HG03575 (cell line): Measurements from ENCODE around the gene IPO8.
"Not testable (repeated sequence)": the region's sequence is repeated elsewhere in the genome, so short reads cannot be mapped to it uniquely, and the experiment has no call there.

Experiments
- ATAC-seq: cut with Tn5 transposase; IDR thresholded peaks from one replicate; pipeline ENCODE4 v1.9.1; 2021; ENCODE audit not compliant: unreplicated experiment, insufficient number of reproducible peaks, low FRiP score; ENCODE audit errors: extremely low read depth

Gene IPO8

GRCh38 chr12:30617346-30618016 lies 78.2 kb downstream of the IPO8 start:
- no peak for ATAC-seq

DNA sequence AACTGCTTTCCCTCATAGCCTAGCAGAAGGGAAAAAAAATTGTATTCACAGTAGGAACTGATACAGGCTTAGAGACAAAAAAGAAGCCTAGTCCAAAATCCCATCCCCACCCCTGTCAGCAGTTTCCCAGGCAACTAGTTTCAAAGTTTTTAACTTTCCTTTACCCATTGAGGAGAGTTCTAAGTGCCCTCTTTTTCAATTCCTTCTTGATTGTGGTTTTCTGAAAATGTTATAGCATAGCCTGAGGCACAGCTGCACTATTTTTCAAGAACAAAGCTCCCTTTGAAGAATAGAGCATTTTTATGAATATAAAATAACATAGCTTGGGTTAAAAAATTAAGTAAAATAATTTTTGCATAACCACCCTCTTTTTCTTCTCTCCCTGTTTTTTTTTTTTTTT lies 81.6 kb downstream of the IPO8 start:
- no peak for ATAC-seq

- no peak for ATAC-seq
These were observed 82.4 kb downstream of the IPO8 start for GRCh38 chr12:30613119-30613830.

DNA sequence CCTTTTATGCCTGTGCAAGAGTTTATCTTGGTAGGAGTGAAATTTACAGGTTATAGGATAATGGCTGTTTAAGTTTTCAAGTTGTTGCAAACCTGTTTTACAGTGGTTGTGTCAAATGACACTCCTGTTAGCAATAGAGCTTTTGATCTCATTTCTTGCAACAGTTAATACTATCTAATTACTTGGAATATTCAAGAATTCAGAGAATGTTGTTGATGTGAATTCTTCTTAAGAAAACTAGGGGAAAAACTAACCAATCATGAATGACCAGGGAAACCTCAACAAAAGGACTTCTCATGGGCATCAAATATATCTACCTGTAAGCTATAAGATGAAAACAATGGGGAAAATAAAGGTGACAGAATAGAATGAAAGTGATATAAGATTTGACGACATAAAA lies 85.0 kb downstream of the IPO8 start:
- no peak for ATAC-seq

DNA sequence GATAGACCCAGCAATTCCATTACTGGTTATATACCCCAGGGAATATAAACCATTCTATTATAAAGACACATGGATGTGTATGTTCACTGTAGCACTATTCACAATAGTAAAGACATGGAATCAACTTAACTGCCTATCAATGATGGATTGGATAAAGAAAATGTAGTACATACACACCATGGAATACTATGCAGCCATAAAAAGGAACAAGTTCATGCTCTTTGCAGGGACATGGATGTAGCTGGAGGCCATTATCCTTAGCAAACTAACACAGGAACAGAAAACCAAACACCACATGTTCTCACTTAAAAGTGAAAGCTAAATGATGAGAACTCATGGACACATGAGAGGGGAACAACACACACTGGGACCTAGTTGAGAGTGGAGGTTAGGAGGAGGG lies 85.8 kb downstream of the IPO8 start:
- ATAC-seq: not testable (repeated sequence)

DNA sequence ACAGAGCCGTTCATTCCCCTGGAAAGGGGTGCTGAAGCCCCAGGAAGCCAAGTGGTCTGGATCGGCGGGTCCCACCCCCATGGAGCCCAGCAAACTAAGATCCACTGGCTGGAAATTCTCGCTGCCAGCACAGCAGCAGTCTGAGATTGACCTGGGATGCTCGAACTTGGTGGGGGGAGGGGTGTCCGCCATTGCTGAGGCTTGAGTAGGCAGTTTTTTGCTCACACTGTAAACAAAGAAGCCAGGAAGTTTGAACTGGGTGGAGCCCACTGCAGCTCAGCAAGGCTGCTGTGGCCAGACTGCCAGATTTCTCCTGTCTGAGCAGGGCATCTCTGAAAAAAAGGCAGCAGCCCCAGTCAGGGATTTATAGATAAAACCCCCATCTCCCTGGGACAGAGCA lies 91.4 kb downstream of the IPO8 start:
- ATAC-seq: not testable (repeated sequence)

DNA sequence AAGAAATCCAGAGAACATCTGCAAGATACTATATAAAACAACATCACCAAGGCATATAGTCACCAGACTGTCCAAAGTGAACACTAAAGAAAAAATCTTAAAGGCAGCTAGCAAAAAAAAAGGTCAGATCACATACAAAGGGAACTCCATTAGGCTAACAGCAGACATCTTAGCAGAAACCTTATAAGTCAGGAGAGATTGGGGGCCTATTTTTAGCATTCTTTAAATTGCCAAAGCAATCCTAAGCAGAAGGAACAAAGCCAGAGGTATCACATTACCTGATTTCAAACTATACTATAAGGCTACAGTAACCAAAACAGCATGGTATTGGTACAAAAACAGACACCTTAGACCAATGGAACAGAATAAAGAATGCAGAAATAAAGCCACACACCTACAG lies 92.5 kb downstream of the IPO8 start:
- ATAC-seq: no peak

GRCh38 chr12:30602678-30603077 lies 93.0 kb downstream of the IPO8 start:
- no peak for ATAC-seq

DNA sequence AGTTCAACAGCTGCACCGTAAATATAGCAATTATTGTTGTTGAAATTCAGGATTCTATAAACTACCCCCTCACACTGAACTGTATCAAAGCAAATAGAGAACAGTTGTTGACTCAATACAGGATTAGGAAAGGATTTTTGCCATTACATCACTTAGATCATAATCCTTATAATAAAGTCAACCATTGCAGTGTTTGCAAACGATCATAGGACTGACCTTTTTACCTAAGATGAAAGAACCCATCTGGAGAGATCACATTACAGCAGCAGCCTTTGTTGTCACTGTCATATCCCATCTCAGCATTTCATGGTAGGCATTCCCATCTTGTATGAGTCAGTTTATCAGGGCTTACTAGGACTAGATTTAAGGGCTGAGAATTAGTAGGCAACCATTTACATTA lies 96.1 kb downstream of the IPO8 start:
- ATAC-seq: no peak

- ATAC-seq: no peak
These were observed 96.8 kb downstream of the IPO8 start for GRCh38 chr12:30598889-30599288.

DNA sequence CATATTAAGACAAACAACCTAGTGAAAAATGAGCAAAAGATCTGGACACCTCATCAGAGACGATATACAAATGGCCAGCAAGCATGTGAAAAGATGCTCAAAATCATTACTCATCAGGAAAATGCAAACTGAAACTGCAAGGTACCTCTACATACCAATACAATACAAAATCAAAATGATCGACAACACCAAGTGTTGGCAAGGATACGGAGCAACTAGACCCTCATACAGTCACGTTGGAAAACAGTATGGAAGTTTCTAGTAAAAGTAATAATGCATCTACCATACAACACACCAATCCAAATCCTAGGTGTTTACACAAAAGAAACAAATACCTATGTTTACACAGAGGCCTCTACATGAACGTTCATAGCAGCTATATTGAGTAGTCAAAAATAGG lies 99.9 kb downstream of the IPO8 start:
- no peak for ATAC-seq

DNA sequence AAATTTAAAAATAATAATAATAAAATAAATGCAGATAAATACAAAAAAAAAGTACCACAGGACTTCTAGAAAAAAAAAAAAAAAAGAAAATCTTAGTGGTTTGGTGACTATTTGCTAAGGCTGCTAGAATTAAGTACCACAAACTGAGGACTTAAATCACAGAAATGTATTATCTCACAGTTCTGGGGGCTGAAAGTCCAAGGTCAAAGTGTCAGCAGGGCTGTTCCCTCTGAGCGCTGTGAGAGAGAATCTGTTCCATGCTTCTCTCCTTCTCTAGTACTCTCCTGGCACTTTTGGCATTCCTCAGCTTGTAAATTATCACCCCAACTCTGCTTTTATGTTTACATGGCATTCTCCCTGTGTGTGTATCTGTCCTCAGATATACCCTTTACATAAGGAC lies 101.2 kb downstream of the IPO8 start:
- ATAC-seq: no peak

DNA sequence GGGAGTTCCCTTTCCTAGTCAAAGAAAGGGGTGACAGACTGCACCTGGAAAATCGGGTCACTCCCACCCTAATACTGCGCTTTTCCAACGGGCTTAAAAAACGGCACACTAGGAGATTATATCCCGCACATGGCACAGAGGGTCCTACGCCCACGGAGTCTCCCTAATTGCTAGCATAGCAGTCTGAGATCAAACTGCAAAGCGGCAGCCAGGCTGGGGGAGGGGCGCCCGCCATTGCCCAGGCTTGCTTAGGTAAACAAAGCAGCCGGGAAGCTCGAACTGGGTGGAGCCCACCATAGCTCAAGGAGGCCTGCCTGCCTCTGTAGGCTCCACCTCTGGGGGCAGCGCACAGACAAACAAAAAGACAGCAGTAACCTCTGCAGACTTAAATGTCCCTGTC lies 107.1 kb downstream of the IPO8 start:
- ATAC-seq: not testable (repeated sequence)

DNA sequence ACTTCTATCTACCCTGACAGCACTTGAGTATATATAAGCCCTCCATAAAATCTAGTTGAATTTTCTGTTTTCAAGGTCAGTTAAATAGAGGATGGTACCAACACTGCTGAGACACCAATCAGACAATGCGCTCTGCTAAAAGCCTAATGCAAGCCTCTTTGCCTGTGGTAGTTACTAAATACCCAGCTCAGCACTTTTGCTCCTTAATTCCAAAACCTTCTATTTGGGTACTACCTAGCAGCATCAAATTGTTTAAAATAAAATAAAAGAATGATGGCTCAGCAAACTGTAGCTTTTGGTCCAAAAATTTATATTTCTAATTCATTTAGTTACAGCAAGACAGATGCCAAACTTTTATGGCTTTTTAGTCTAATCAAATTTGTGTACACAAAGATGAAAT lies 107.9 kb downstream of the IPO8 start:
- no peak for ATAC-seq

- no peak for ATAC-seq
These were observed 109.8 kb downstream of the IPO8 start for GRCh38 chr12:30585877-30586276.

DNA sequence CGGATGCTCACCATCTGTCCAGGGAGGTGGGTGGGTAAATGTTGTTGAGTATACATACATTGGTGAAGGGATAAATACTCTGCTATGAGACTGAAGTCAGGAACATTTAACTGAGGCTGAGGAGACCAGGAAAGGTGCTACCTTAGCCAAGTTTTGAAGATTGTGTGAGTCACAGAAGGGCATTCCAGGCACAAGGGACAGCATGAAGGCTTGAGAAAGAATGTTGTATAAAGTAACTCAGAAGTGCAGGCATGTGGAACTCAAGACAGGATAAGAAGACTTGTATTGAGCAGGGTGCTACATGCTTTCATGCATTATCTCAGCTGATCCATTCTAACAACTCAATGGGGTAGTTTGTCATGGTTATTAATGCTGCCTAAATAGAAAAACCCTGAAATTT lies 112.7 kb downstream of the IPO8 start:
- no peak for ATAC-seq

GRCh38 chr12:30580344-30580743 lies 115.3 kb downstream of the IPO8 start:
- ATAC-seq: no peak
